HPDE6-E6E7 (cell line): ENCODE results near the gene CYB561.
A peak's percentile ranks its signal among the peaks of the same experiment; 100 is the strongest.

ENCODE experiments used
- DNase-seq: peaks from one replicate; pipeline ENCODE4 v3.0.0; 2011; ENCODE audit warnings: missing footprints; ENCODE audit errors: extremely low spot score

The CYB561 gene

DNA sequence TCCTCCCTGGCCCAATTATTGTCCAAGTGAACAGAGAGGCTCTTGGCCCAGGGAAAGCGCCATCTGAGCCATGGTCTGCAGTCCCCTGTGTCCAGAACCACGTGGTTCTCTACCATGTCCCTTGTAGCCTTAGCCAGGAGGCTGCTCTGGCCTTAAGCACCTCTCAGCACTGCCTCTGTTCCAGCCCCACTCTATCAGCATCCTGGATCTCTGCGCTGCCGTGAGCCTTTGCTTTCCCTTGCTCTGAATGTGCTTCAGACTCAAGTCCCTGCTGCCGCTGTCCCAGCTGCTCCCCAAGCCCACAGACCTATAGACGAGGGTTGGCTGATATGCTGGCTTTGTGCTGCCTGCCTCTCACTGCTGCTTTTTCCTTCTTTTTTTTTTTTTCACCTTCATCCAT, 33.9 kb downstream of the CYB561 start:
- DNase-seq = no peak

GRCh38 chr17:63407741-63408330, 38.3 kb downstream of the CYB561 start:
- no peak for DNase-seq

GRCh38 chr17:63406689-63407330, 39.3 kb downstream of the CYB561 start:
- DNase-seq = peak; percentile 79

- DNase-seq = peak; percentile 48
These were observed 40.3 kb downstream of the CYB561 start for GRCh38 chr17:63405741-63406261.

- DNase-seq = no peak
These were observed 41.1 kb downstream of the CYB561 start for GRCh38 chr17:63405020-63405419.

- DNase-seq = no peak
These were observed 43.5 kb downstream of the CYB561 start for GRCh38 chr17:63402431-63403212.

- DNase-seq = no peak
These were observed 46.2 kb downstream of the CYB561 start for GRCh38 chr17:63399856-63400255.

DNA sequence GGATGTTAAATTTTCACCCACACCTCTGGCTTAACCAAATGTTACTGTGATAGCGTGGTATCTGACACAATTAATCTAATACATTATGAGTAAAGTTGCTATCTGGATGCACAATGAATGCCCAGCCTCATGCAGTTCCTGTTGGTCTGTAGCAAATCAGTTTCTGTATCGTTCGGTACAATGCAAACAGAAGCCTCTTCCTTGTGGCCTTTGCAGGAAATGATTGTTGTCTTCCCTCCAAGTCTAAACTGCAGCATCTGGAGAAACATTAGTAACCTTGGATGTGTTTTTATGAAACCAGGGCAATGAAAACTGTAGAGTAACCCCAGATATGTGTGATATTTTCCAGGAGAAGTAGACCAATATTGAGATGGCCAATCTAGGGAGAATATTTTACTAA, 46.8 kb downstream of the CYB561 start:
- DNase-seq = no peak

GRCh38 chr17:63398680-63399079, 47.4 kb downstream of the CYB561 start:
- no peak for DNase-seq

DNA sequence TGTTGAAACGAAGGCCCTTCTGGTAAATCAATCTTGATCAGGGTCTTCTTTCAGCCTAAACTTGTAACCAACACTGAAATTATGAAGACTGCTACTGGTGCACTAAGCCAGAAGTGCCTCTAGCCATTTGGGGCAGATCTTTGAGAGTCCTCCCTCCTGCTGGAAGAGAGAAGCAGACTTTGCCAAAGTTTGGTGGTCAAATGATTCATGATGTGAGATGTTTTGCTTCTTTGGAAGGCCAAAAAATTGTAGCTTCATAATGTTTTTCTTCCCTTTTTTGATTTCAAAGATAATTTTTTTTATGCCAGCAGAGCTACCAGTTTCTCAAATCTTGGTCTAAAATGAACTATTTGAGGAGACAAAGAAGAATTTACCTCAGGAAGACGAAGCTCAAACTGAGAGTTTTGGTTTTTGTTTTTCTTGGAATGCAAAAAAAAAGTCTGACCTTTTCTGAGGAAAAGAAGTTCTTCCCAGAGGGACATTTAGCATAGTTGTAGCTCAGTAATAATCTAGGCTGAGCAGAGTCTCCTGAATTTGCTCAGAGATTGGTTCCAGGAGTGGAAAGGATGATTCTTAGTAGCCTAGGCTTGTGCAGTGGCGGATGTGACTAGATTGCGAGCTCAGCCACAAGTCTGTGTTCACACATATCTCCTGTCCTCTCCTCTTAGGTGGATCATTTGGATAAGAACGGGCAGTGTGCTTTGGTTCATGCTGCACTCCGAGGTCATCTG, 50.9 kb downstream of the CYB561 start:
- no peak for DNase-seq

DNA sequence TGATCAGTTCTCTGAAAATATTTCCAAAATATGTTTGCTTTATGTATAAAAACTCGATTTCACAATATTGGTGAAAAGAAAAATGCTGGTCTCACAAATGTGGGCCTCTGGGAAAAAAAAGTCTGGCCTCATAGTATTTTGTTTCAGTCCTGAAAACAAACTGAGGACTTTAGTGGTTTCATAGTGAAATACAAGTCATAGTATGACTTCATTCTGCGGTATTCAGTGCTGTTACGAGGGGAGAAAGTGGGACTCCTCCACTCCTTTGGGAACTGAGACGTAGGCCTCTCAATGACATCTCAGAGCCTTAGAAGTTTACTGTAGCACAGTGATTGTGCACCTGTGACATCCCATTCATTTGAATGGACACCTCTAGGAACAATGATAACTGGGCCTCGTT, 56.0 kb downstream of the CYB561 start:
- no peak for DNase-seq

DNA sequence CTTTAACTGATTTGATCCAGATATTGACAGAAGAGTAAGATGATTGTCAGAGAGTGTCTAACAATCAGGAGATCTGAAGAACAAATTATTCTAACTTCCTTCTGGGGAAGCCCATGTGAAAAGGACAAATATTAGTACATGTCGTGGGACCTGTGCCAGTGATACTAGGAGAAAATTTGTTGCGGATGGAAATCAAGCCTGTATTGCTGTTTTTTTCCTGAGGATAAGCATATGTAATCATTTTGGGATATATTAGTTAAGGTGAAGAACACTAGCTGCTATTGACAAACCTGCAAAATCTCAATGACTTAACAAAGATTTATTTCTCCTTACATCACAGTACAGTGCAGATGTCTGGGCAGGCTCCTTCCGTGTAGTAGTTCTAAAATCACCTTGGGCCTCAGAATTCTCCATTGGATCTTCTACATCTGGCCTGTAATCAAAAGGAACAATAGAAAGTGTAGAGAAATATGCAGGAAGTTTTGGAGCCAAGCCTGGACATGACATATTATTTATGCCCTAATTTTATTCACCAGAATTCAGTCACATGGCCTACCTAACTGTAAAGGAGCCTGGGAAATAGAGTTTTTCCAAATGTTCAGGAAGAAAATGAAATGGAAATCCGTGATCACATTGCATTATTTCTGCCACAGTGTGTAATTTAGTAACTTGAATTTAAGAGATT, 58.3 kb downstream of the CYB561 start:
- no peak for DNase-seq

DNA sequence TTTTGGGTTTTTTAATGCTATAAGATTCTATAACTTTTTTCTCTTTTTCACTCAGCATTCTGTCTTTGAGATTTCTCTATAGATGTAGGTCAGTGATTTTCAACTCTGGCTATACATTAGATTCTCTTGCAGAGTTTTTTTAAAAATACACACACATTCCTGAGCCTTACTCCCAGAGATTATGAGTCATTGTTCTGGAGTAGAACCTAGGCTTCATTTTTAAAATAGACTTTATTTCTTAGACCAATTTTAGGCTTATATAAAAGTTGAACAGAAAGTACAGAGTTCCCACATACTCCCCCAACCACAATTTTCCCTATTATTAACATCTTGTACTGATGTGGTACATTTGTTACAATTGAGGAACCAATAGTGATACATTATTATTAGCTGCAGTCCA, 63.3 kb downstream of the CYB561 start:
- no peak for DNase-seq
